Endothelial cell of umbilical vein (primary cell): ENCODE data around the gene DOCK8. TPM values are rescaled to one million over a fixed set of nuclear protein-coding genes. Genes with fewer than 3 reads are reported as not detected.

Source experiments
- BruUV-seq: library from RNA; stranded (reverse); fragments of 400-500 nt; replicated peaks from 2 replicates; lab custom pipeline; 2021; lab: Mats Ljungman, UMichigan
- CTCF ChIA-PET: fragments of 300-600, 350-600 bp; sonication (Branson Sonifier 250); formaldehyde crosslinking; loops from one replicate; lab custom pipeline; 2021; ENCODE audit warnings: antibody characterized with exemption, inconsistent platforms; lab: Charles Lee
- POLR2A ChIA-PET: fragments of 300-600, 350-600 bp; sonication (Branson Sonifier 250); formaldehyde crosslinking; loops from one replicate; lab custom pipeline; 2021; ENCODE audit warnings: antibody characterized with exemption, inconsistent platforms; lab: Charles Lee
- DNase-seq: peaks from one replicate; pipeline ENCODE4 v3.0.0-alpha.2; 2011; ENCODE audit warnings: low read depth, low spot score
- FAIRE-seq: peaks from 2 replicates; lab custom pipeline; 2011; peaks lifted over from hg19 to GRCh38; lab: Jason Lieb, UNC
- H2AFZ ChIP-seq: 2 replicates; pipeline ENCODE4 v1.6.0; 2012; ENCODE audit warnings: low read depth, low read length, control low read depth, inconsistent platforms
- H3K27ac ChIP-seq: 2 replicates; pipeline ENCODE4 v1.5.1; 2011; ENCODE audit warnings: low read depth, mild to moderate bottlenecking, control low read depth, low read length, moderate library complexity; ENCODE audit not compliant: insufficient read depth
- H3K27me3 ChIP-seq, 2 experiments: 2 replicates each; pipeline versions ENCODE4 v1.6.0 to v1.6.1; 2011; ENCODE audit warnings: low read length in 2 of 2, mixed read lengths in 1 of 2; ENCODE audit not compliant: control insufficient read depth in 2 of 2, insufficient read depth in 2 of 2
- H3K36me3 ChIP-seq, 2 experiments: 2 replicates in 1 of 2; 3 replicates in 1 of 2; pipeline ENCODE4 v1.5.1; 2011; ENCODE audit warnings: low read length in 2 of 2, mild to moderate bottlenecking in 1 of 2, moderate library complexity in 1 of 2; ENCODE audit not compliant: control insufficient read depth in 2 of 2, insufficient read depth in 2 of 2; ENCODE audit errors: extremely low read depth in 1 of 2
- H3K4me1 ChIP-seq: 3 replicates; pipeline ENCODE4 v1.5.1; 2011; ENCODE audit warnings: mild to moderate bottlenecking, low read length; ENCODE audit not compliant: control insufficient read depth, insufficient read depth; ENCODE audit errors: extremely low read depth
- H3K4me2 ChIP-seq: 2 replicates; pipeline ENCODE4 v1.6.1; 2011; ENCODE audit warnings: low read length, control low read depth, mixed read lengths; ENCODE audit not compliant: insufficient read depth
- H3K4me3 ChIP-seq, 3 experiments: fragments of 200-600 bp in 1 of 3; sonication (generic), shearing (Covaris generic) in 1 of 3; replicated peaks in 1 of 3; 2 replicates each; pipeline ENCODE4 v1.5.1; 2011 to 2016; ENCODE audit warnings: control low read depth in 3 of 3, low read length in 3 of 3, mild to moderate bottlenecking in 2 of 3, inconsistent platforms in 1 of 3, low read depth in 1 of 3, moderate library complexity in 1 of 3; ENCODE audit not compliant: insufficient read depth in 1 of 3
- H3K79me2 ChIP-seq: 2 replicates; pipeline ENCODE4 v1.6.0; 2012; ENCODE audit warnings: low read length, inconsistent platforms; ENCODE audit not compliant: control insufficient read depth, insufficient read depth
- H3K9ac ChIP-seq: replicated peaks from 2 replicates; pipeline ENCODE3; 2011; ENCODE audit warnings: low read length, control low read depth; ENCODE audit not compliant: insufficient read depth; ENCODE audit errors: extremely low read depth
- H3K9me1 ChIP-seq: replicated peaks from 3 replicates; pipeline ENCODE4 v1.6.0; 2011; ENCODE audit warnings: mild to moderate bottlenecking, low read length; ENCODE audit not compliant: control insufficient read depth, insufficient read depth; ENCODE audit errors: extremely low read depth
- H3K9me3 ChIP-seq: replicated peaks from 2 replicates; pipeline ENCODE4 v1.5.1; 2012; ENCODE audit warnings: low read length, inconsistent platforms; ENCODE audit not compliant: control insufficient read depth, insufficient read depth
- H4K20me1 ChIP-seq: replicated peaks from 2 replicates; pipeline ENCODE3; 2011; ENCODE audit warnings: mild to moderate bottlenecking, low read length; ENCODE audit not compliant: control insufficient read depth, insufficient read depth; ENCODE audit errors: extremely low read depth
- CTCF ChIP-seq, 2 donors: IDR thresholded peaks; 1 replicate in 1 of 2; 2 replicates in 1 of 2; pipeline ENCODE4 v1.5.1; 2011; ENCODE audit warnings: low read length in 2 of 2, mild to moderate bottlenecking in 2 of 2, moderate library complexity in 2 of 2, control low read depth in 1 of 2, inconsistent platforms in 1 of 2, low read depth in 1 of 2; ENCODE audit not compliant: insufficient read depth in 1 of 2; ENCODE audit errors: extremely low read depth in 1 of 2
- EZH2 ChIP-seq: IDR thresholded peaks from 2 replicates; pipeline ENCODE4 v1.6.1; 2012; ENCODE audit warnings: borderline replicate concordance, low read depth, mild to moderate bottlenecking, moderate library complexity, low read length, inconsistent platforms; ENCODE audit not compliant: severe bottlenecking
- FOS ChIP-seq: IDR thresholded peaks from 2 replicates; pipeline ENCODE4 v1.6.1; 2011; ENCODE audit warnings: mild to moderate bottlenecking, low read length, moderate library complexity, borderline replicate concordance; ENCODE audit not compliant: insufficient read depth
- GATA2 ChIP-seq: IDR thresholded peaks from 2 replicates; pipeline ENCODE4 v1.7.0; 2011; ENCODE audit warnings: low read depth, mild to moderate bottlenecking, moderate library complexity, mixed read lengths, low read length; ENCODE audit not compliant: insufficient read length, insufficient read depth
- JUN ChIP-seq: IDR thresholded peaks from 2 replicates; pipeline ENCODE4 v1.6.1; 2011; ENCODE audit warnings: borderline replicate concordance, low read depth; ENCODE audit not compliant: insufficient read length, insufficient read depth
- MAX ChIP-seq: IDR thresholded peaks from 2 replicates; pipeline ENCODE4 v1.6.1; 2011; ENCODE audit not compliant: insufficient read depth, insufficient read length
- MYC ChIP-seq: IDR thresholded peaks from one replicate; pipeline ENCODE4 v1.6.1; 2011; ENCODE audit warnings: mild to moderate bottlenecking, low read depth, low read length
- POLR2A ChIP-seq: IDR thresholded peaks from 2 replicates; pipeline ENCODE4 v1.6.1; 2012; ENCODE audit warnings: low read depth, mild to moderate bottlenecking, control low read depth, low read length
- POLR2AphosphoS5 ChIP-seq: IDR thresholded peaks from 2 replicates; pipeline ENCODE4 v1.6.1; 2012; ENCODE audit warnings: low read depth, mild to moderate bottlenecking, control low read depth, low read length, moderate library complexity; ENCODE audit not compliant: insufficient read depth
- dilution Hi-C: fragments of 300-500 bp; cut with MboI; formaldehyde crosslinking; loops from one replicate; pipeline ENCODE4 v1.15.0; 2019; ENCODE audit warnings: low sequenced_read_pairs; ENCODE audit not compliant: extremely low pct_ligation_motif_present
- intact Hi-C: fragments of 100-400 bp; cut with micrococcal nuclease; formaldehyde crosslinking; loops from one replicate; pipeline ENCODE4 v1.10.0; 2022
- polyA plus RNA-seq, 4 experiments: library from polyadenylated mRNA; depleted of rRNA in 3 of 4; stranded (reverse) in 3 of 4; unstranded in 1 of 4; fragments of >200 nt; gene quantifications; 2 replicates each; pipeline versions ENCODE4 v1.2.1 to v1.2.3, GENCODE V29; 2011 to 2012; ENCODE audit warnings: missing spikeins in 1 of 4
- total RNA-seq: library from RNA; stranded (reverse); gene quantifications from 2 replicates; pipeline ENCODE4 v1.2.3, GENCODE V29; 2021

Gene DOCK8
- total and polyA plus RNA-seq, 2 donors (not counting 3 experiments of a cell fraction or from before 2014, with no cell fraction given): 0.54 to 1.3 TPM

GRCh38 chr9:221989-222776, 7.5 kb downstream of the DOCK8 start:
- H3K4me2 ChIP-seq: no peak overlapping the region
- no peak overlapping the region for H3K9ac ChIP-seq
- TF ChIP-seq JUN (no peak), MYC (no peak), EZH2 (no peak), FOS (no peak), CTCF (IDR thresholded peaks at IDR 0.05; ENCODE audit: extremely low read depth in 1 of 2, insufficient read depth in 1 of 2, low read depth in 1 of 2, low read length in 2 of 2) (no peak), POLR2AphosphoS5 (no peak), POLR2A (no peak), MAX (no peak), GATA2 (no peak)
- H3K4me3 ChIP-seq: no peak overlapping the region
- dilution Hi-C loops (no loop called here), intact Hi-C loops (no loop called here)
- FAIRE-seq (no peak), DNase-seq (no peak)
- H3K79me2 ChIP-seq: no peaks in the 10 kb centered on the region
- no peaks in the 10 kb centered on the region for H4K20me1 ChIP-seq
- H3K27ac ChIP-seq: no peak overlapping the region
- no peaks in the 10 kb centered on the region for H3K9me3 ChIP-seq
- CTCF ChIA-PET: no interaction called here
- BruUV-seq: no TSS peak
- H3K4me1 ChIP-seq: peaks cover 12% of the 10 kb centered on the region
- POLR2A ChIA-PET: no interaction called here
- H2AFZ ChIP-seq: no peak overlapping the region
- no peaks in the 10 kb centered on the region for H3K36me3 ChIP-seq
- H3K9me1 ChIP-seq: peaks cover 2% of the 10 kb centered on the region
- peaks cover 2 to 9% of the 10 kb centered on the region in 2 experiments for H3K27me3 ChIP-seq
